NCI-H446 (cell line): ENCODE measurements around the gene MYT1.
"Not testable (repeated sequence)": the region's sequence is repeated elsewhere in the genome, so short reads cannot be mapped to it uniquely, and the experiment has no call there.

ENCODE experiments used
- DNase-seq, 2 experiments: peaks; one replicate each; lab custom pipeline; 2025; lab: John Stamatoyannopoulos, UW

MYT1 gene

GRCh38 chr20:64167676-64168075 lies 3.4 kb downstream of the MYT1 start:
- no peak for DNase-seq

- peak in 1 of 2 experiments; percentile 36 for DNase-seq
These were observed 4.3 kb downstream of the MYT1 start for GRCh38 chr20:64168381-64169090.

GRCh38 chr20:64169091-64169560 lies 4.9 kb downstream of the MYT1 start:
- no peak for DNase-seq

GRCh38 chr20:64171211-64171610 lies 7.0 kb downstream of the MYT1 start:
- no peak for DNase-seq

- no peak for DNase-seq
These were observed 8.9 kb downstream of the MYT1 start for GRCh38 chr20:64173116-64173515.

GRCh38 chr20:64176551-64176950 lies 12.3 kb downstream of the MYT1 start:
- DNase-seq, result no peak

- DNase-seq, result no peak
These were observed 12.7 kb downstream of the MYT1 start for GRCh38 chr20:64176971-64177370.

- no peak for DNase-seq
These were observed 13.1 kb downstream of the MYT1 start for GRCh38 chr20:64177384-64177783.

GRCh38 chr20:64177787-64178186 lies 13.5 kb downstream of the MYT1 start:
- DNase-seq, result no peak

GRCh38 chr20:64178925-64179324 lies 14.7 kb downstream of the MYT1 start:
- DNase-seq, result not testable (repeated sequence)

- DNase-seq, result no peak
These were observed 15.6 kb downstream of the MYT1 start for GRCh38 chr20:64179805-64180204.

GRCh38 chr20:64180673-64181072 lies 16.4 kb downstream of the MYT1 start:
- no peak for DNase-seq

- no peak for DNase-seq
These were observed 17.1 kb downstream of the MYT1 start for GRCh38 chr20:64181391-64181790.

- DNase-seq, result no peak
These were observed 18.1 kb downstream of the MYT1 start for GRCh38 chr20:64182146-64182865.

GRCh38 chr20:64183313-64183712 lies 19.1 kb downstream of the MYT1 start:
- DNase-seq, result no peak

GRCh38 chr20:64184795-64185194 lies 20.5 kb downstream of the MYT1 start:
- no peak for DNase-seq

GRCh38 chr20:64185276-64185900 lies 21.1 kb downstream of the MYT1 start:
- DNase-seq, result no peak

GRCh38 chr20:64186071-64186598 lies 21.9 kb downstream of the MYT1 start:
- no peak for DNase-seq

- DNase-seq, result not testable (repeated sequence)
These were observed 23.0 kb downstream of the MYT1 start for GRCh38 chr20:64187213-64187612.

GRCh38 chr20:64188091-64188490 lies 23.8 kb downstream of the MYT1 start:
- DNase-seq, result no peak

- no peak for DNase-seq
These were observed 24.7 kb downstream of the MYT1 start for GRCh38 chr20:64188682-64189529.

GRCh38 chr20:64189530-64189966 lies 25.3 kb downstream of the MYT1 start:
- no peak for DNase-seq
